ENCODE data around the gene CADM1. TPM values are rescaled to one million over a fixed set of nuclear protein-coding genes. Genes with fewer than 3 reads are reported as not detected.

Gene CADM1
- total and polyA plus RNA-seq, 8 donors = 6.3 to 38.8 (median 24.5) TPM

DNA sequence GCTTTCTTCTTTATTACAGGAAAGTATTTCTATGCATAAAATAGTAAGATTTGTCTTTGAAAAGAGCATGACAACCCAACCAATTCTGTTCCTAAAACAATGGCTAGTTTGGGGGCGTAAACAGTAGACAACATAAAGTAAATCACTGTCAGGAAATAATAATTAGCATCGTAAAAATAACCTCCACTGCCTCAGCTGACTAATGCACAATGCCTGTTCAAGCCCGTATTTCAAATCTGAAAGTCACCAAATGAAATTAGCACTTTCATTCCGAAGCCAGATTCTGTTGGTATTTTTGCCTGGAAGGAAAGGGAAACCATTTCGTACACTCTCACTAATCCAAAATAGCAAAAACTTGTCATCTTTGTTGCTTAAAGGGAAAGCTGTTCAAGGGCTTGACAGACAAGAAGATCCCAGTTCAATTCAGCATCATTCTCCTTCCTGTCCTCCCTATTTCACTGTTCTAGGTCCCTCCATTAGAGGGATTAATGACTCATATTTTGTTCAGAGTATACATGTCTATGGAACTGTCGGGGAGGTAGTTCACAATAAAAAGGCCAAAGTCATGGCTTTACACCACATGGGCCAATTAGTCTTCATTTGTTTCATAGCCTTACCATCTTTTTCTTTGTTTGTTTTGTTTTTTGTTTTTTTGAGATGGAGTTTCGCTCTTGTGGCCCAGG, 154.7 kb downstream of the CADM1 start:
- H3K27ac ChIP-seq = no peak overlapping the region
- 68 to 78% methylated on average over 7 of the region's 7 CpGs for WGBS, 2 donors
- no peaks in the 10 kb centered on the region for H3K36me3 ChIP-seq
- TF ChIP-seq, protein P1, sequence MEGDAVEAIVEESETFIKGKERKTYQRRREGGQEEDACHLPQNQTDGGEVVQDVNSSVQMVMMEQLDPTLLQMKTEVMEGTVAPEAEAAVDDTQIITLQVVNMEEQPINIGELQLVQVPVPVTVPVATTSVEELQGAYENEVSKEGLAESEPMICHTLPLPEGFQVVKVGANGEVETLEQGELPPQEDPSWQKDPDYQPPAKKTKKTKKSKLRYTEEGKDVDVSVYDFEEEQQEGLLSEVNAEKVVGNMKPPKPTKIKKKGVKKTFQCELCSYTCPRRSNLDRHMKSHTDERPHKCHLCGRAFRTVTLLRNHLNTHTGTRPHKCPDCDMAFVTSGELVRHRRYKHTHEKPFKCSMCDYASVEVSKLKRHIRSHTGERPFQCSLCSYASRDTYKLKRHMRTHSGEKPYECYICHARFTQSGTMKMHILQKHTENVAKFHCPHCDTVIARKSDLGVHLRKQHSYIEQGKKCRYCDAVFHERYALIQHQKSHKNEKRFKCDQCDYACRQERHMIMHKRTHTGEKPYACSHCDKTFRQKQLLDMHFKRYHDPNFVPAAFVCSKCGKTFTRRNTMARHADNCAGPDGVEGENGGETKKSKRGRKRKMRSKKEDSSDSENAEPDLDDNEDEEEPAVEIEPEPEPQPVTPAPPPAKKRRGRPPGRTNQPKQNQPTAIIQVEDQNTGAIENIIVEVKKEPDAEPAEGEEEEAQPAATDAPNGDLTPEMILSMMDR (IDR thresholded peaks at IDR 0.05) = no peak
- ATAC-seq = no peak
- no peak for FAIRE-seq
- DNase-seq = no peak
- no peaks in the 10 kb centered on the region for H3K4me1 ChIP-seq
- no peaks in the 10 kb centered on the region for H3K9me3 ChIP-seq
- no peak overlapping the region for H3K4me3 ChIP-seq
- no peaks in the 10 kb centered on the region for H3K27me3 ChIP-seq
- intact Hi-C loops (cut with DNase I) = no loop called here

DNA sequence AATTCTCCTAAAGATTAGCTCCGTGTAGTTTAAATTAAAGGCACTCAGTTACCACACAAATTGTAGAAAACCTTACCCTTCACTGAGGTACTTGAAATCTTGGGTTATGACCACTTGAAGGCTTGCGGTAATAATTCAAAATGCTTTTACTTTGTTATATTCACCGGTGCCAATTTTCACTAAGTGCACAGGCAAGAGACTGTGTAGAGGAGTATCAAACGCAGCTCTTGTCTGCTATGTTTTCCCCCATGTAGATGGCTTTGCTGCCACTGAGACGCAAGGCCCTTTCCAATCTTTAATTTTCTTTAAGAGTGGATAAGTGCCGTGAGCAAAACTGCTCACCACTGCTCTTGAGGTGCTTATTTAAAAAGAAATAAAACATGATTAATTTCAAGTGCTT, 155.8 kb downstream of the CADM1 start:
- no peak overlapping the region for H3K27ac ChIP-seq
- DNase-seq = no peak
- no peak for FAIRE-seq
- no peaks in the 10 kb centered on the region for H3K36me3 ChIP-seq
- no peaks in the 10 kb centered on the region for H3K4me1 ChIP-seq
- no peak for ATAC-seq
- TF ChIP-seq, protein P1 (IDR thresholded peaks at IDR 0.05) = no peak
- no peaks in the 10 kb centered on the region for H3K9me3 ChIP-seq
- no peak overlapping the region for H3K4me3 ChIP-seq
- intact Hi-C loops (cut with DNase I) = no loop called here
- H3K27me3 ChIP-seq = no peaks in the 10 kb centered on the region
- WGBS, 2 donors = 77 to 82% methylated on average over 6 of the region's 6 CpGs

GRCh38 chr11:115347106-115347505, 157.1 kb downstream of the CADM1 start:
- WGBS, 2 donors = 77 to 82% methylated on average over 4 of the region's 4 CpGs

DNA sequence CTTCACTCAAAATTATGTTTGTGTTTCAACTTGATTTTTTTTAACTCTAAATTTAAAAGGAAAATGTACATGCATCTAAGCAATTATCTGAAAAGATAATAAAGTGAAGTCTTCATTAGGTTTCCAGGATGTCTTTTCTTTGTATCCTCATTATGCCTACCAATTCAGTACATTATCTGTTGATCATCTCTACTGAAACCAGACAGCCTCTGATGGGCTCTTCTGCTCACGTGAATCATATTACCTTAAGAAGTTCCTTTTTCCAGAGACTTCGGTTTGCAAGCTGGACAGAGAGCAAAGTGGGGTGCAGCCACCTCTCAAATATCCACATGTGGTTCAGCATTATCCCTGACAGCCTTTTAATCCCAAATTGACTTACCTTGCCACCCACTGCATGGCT, 158.4 kb downstream of the CADM1 start:
- no peaks in the 10 kb centered on the region for H3K36me3 ChIP-seq
- FAIRE-seq = no peak
- no peak overlapping the region for H3K4me3 ChIP-seq
- WGBS, 2 donors = 58 to 72% methylated on average over 2 of the region's 2 CpGs
- H3K27ac ChIP-seq = no peak overlapping the region
- TF ChIP-seq, protein P1 (IDR thresholded peaks at IDR 0.05) = no peak
- H3K9me3 ChIP-seq = no peaks in the 10 kb centered on the region
- no peaks in the 10 kb centered on the region for H3K4me1 ChIP-seq
- DNase-seq = no peak
- H3K27me3 ChIP-seq = peaks cover 0 to 5% (median 0%) of the 10 kb centered on the region in 4 donors
- no peak for ATAC-seq
- intact Hi-C loops (cut with DNase I) = no loop called here

More at GRCh38 chr11:115347106-115347505, 157.1 kb downstream of the CADM1 start:
- no peaks in the 10 kb centered on the region for H3K27me3 ChIP-seq
- TF ChIP-seq, protein P1 (IDR thresholded peaks at IDR 0.05) = no peak
- H3K4me1 ChIP-seq = no peaks in the 10 kb centered on the region
- DNase-seq (no peak), FAIRE-seq (no peak), ATAC-seq (no peak)
- no peaks in the 10 kb centered on the region for H3K36me3 ChIP-seq
- no peak overlapping the region for H3K27ac ChIP-seq
- intact Hi-C loops (cut with DNase I) = no loop called here
- no peaks in the 10 kb centered on the region for H3K9me3 ChIP-seq
- no peak overlapping the region for H3K4me3 ChIP-seq

DNA sequence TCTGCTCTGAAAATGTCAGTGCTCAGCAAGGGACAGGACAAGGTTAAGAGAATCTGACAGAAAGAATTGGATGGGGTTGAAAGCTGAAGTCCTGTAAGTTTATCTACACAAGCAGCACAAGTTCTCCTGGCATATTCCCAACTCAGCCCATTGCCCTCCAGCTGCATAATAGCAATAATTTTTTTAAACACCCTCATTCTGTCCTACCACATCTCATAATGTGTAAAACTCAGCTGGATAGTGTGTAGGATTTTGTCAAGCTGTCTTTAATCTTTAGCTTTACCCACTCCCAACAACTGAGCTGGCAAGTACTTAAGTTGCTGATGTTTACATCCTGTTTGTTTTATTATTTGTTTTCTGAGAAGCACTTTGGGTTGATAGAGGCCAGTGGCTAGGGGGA, 158.9 kb downstream of the CADM1 start:
- H3K27ac ChIP-seq = no peak overlapping the region
- no peaks in the 10 kb centered on the region for H3K9me3 ChIP-seq
- no peak for ATAC-seq
- FAIRE-seq = no peak
- H3K4me3 ChIP-seq = no peak overlapping the region
- peaks cover 0 to 5% (median 0%) of the 10 kb centered on the region in 4 donors for H3K27me3 ChIP-seq
- H3K36me3 ChIP-seq = no peaks in the 10 kb centered on the region
- no peak for DNase-seq
- intact Hi-C loops (cut with DNase I) = no loop called here
- H3K4me1 ChIP-seq = no peaks in the 10 kb centered on the region
- TF ChIP-seq, protein P1 (IDR thresholded peaks at IDR 0.05) = no peak
